ENCODE data around the gene SMARCC2. TPM values are rescaled to one million over a fixed set of nuclear protein-coding genes. Genes with fewer than 3 reads are reported as not detected.

The SMARCC2 gene
- total and polyA plus RNA-seq, 9 of the 15 experiments (the other 6 are each of a cell fraction or from before 2014, with no cell fraction given), result 11.9 to 86.0 (median 36.6) TPM

GRCh38 chr12:56151672-56152131 is 37.6 kb downstream of the SMARCC2 start (continued):
- TF ChIP-seq, protein P1, sequence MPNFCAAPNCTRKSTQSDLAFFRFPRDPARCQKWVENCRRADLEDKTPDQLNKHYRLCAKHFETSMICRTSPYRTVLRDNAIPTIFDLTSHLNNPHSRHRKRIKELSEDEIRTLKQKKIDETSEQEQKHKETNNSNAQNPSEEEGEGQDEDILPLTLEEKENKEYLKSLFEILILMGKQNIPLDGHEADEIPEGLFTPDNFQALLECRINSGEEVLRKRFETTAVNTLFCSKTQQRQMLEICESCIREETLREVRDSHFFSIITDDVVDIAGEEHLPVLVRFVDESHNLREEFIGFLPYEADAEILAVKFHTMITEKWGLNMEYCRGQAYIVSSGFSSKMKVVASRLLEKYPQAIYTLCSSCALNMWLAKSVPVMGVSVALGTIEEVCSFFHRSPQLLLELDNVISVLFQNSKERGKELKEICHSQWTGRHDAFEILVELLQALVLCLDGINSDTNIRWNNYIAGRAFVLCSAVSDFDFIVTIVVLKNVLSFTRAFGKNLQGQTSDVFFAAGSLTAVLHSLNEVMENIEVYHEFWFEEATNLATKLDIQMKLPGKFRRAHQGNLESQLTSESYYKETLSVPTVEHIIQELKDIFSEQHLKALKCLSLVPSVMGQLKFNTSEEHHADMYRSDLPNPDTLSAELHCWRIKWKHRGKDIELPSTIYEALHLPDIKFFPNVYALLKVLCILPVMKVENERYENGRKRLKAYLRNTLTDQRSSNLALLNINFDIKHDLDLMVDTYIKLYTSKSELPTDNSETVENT (CRISPR knock-in tag; IDR thresholded peaks at IDR 0.05), result no peak
- TF ChIP-seq E2F3 (CRISPR knock-in tag; IDR thresholded peaks at IDR 0.05) (no peak), JUNB (CRISPR knock-in tag; conservative IDR thresholded peaks at IDR 0.05) (no peak), HCFC1 (IDR thresholded peaks at IDR 0.05; ENCODE audit: low read depth, low read length) (no peak), ILK (tag; IDR thresholded peaks at IDR 0.05; ENCODE audit: borderline replicate concordance, low read depth) (no peak), NFRKB (IDR thresholded peaks at IDR 0.05; ENCODE audit: low read depth) (peak; percentile 86; the same call in 1 of the 2 replicates), POU5F1 (IDR thresholded peaks at IDR 0.05; ENCODE audit: borderline replicate concordance, low read depth, low read length, partially characterized antibody) (no peak), MCM5 (IDR thresholded peaks at IDR 0.05; ENCODE audit: low read depth) (no peak), XRCC5 (IDR thresholded peaks at IDR 0.05; ENCODE audit: low read depth, low read length) (no peak), CBX2 (IDR thresholded peaks at IDR 0.05; ENCODE audit: insufficient read depth, low read length, poor library complexity, severe bottlenecking) (no peak), THRB (CRISPR knock-in tag; conservative IDR thresholded peaks at IDR 0.05) (no peak), TAF1 (IDR thresholded peaks at IDR 0.05; ENCODE audit: control insufficient read depth, extremely low read depth, insufficient read depth, low read length, severe bottlenecking) (peak; percentile 43), MYNN (IDR thresholded peaks at IDR 0.05) (no peak), MYNN (CRISPR knock-in tag; IDR thresholded peaks at IDR 0.05) (no peak), CHD4 (IDR thresholded peaks at IDR 0.05; ENCODE audit: insufficient read depth, insufficient replicate concordance, low read depth, low read length, poor library complexity, severe bottlenecking) (no peak), MTA3 (IDR thresholded peaks at IDR 0.05; ENCODE audit: borderline replicate concordance) (no peak; the same call in 1 of the 2 replicates), ADNP (tag; IDR thresholded peaks at IDR 0.05) (no peak)
- TF ChIP-seq, protein P2, sequence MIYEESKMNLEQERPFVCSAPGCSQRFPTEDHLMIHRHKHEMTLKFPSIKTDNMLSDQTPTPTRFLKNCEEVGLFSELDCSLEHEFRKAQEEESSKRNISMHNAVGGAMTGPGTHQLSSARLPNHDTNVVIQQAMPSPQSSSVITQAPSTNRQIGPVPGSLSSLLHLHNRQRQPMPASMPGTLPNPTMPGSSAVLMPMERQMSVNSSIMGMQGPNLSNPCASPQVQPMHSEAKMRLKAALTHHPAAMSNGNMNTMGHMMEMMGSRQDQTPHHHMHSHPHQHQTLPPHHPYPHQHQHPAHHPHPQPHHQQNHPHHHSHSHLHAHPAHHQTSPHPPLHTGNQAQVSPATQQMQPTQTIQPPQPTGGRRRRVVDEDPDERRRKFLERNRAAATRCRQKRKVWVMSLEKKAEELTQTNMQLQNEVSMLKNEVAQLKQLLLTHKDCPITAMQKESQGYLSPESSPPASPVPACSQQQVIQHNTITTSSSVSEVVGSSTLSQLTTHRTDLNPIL (CRISPR knock-in tag; IDR thresholded peaks at IDR 0.05), result no peak
- TF ChIP-seq, protein P3, sequence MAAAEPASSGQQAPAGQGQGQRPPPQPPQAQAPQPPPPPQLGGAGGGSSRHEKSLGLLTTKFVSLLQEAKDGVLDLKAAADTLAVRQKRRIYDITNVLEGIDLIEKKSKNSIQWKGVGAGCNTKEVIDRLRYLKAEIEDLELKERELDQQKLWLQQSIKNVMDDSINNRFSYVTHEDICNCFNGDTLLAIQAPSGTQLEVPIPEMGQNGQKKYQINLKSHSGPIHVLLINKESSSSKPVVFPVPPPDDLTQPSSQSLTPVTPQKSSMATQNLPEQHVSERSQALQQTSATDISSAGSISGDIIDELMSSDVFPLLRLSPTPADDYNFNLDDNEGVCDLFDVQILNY (CRISPR knock-in tag; IDR thresholded peaks at IDR 0.05), result no peak

Data from K562 (cell line).